HG03095 (cell line): ENCODE data around the gene TEKT3.

ENCODE experiments used
- ATAC-seq: cut with Tn5 transposase; IDR thresholded peaks from one replicate; pipeline ENCODE4 v1.9.1; 2021; ENCODE audit warnings: moderate library complexity; ENCODE audit not compliant: unreplicated experiment

Gene TEKT3

GRCh38 chr17:15350777-15351477, 9.5 kb upstream of the TEKT3 start:
- ATAC-seq: no peak

GRCh38 chr17:15349119-15349518, 7.7 kb upstream of the TEKT3 start:
- ATAC-seq: no peak

GRCh38 chr17:15348021-15348420, 6.6 kb upstream of the TEKT3 start:
- ATAC-seq: no peak

- ATAC-seq: no peak
These were observed 4.7 kb upstream of the TEKT3 start for GRCh38 chr17:15346066-15346595.

GRCh38 chr17:15343749-15344148, 2.4 kb upstream of the TEKT3 start:
- ATAC-seq: no peak

GRCh38 chr17:15342460-15342859, 1.1 kb upstream of the TEKT3 start:
- no peak for ATAC-seq

GRCh38 chr17:15341966-15342365, 569 bp upstream of the TEKT3 start:
- ATAC-seq: no peak

GRCh38 chr17:15340966-15341365, 431 bp downstream of the TEKT3 start:
- no peak for ATAC-seq

GRCh38 chr17:15335446-15335845, 6.0 kb downstream of the TEKT3 start:
- ATAC-seq: no peak

- ATAC-seq: no peak
These were observed 7.1 kb downstream of the TEKT3 start for GRCh38 chr17:15334266-15334665.

GRCh38 chr17:15332338-15332737, 9.1 kb downstream of the TEKT3 start:
- no peak for ATAC-seq

GRCh38 chr17:15323131-15323530, 18.3 kb downstream of the TEKT3 start:
- no peak for ATAC-seq

- ATAC-seq: no peak
These were observed 19.7 kb downstream of the TEKT3 start for GRCh38 chr17:15321556-15322251.

- ATAC-seq: no peak
These were observed 21.9 kb downstream of the TEKT3 start for GRCh38 chr17:15319452-15320010.

GRCh38 chr17:15311996-15312395, 29.4 kb downstream of the TEKT3 start:
- no peak for ATAC-seq

GRCh38 chr17:15309793-15310192, 31.6 kb downstream of the TEKT3 start:
- ATAC-seq: no peak

- no peak for ATAC-seq
These were observed 32.2 kb downstream of the TEKT3 start for GRCh38 chr17:15309236-15309635.

- no peak for ATAC-seq
These were observed 32.6 kb downstream of the TEKT3 start for GRCh38 chr17:15308758-15309157.

GRCh38 chr17:15307710-15308111, 33.7 kb downstream of the TEKT3 start:
- no peak for ATAC-seq

GRCh38 chr17:15303851-15304250, 37.5 kb downstream of the TEKT3 start:
- ATAC-seq: no peak

- no peak for ATAC-seq
These were observed 38.1 kb downstream of the TEKT3 start for GRCh38 chr17:15303268-15303667.

GRCh38 chr17:15301845-15302244, 39.6 kb downstream of the TEKT3 start:
- no peak for ATAC-seq
